ENCODE measurements around the gene HSPA12A. TPM values are rescaled to one million over a fixed set of nuclear protein-coding genes. Genes with fewer than 3 reads are reported as not detected.

HSPA12A gene
- total RNA-seq, 1 experiment from 2014 or later: 3.1 TPM

DNA sequence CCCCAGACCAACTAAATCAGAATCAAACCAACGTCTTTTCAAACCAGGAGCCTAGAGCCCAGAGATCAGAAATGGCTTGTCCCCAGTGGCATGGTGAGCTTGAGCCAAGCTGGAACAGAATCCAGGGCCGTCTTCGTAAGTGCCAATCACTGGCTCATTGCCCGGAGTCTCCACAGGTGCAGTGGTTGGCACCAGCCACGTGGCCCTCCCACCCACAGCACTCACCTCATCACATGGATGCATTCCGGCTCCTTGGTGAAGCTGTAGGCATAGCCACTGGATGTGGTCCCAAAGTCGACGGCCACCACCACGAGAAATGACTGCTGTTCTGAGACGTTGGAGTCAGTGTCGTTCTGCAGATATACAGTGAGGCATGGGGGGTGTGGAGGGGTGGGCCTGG is 37.4 kb downstream of the HSPA12A start:
- no peaks in the 10 kb centered on the region for H3K9me3 ChIP-seq (ENCODE audit: low read length)
- H4K20me1 ChIP-seq (ENCODE audit: low read length): no peaks in the 10 kb centered on the region
- no peak for DNase-seq
- H3K9ac ChIP-seq (ENCODE audit: low read length): no peak overlapping the region
- H3K27me3 ChIP-seq (ENCODE audit: low read length): no peaks in the 10 kb centered on the region
- H3K4me1 ChIP-seq (ENCODE audit: insufficient read depth, low read length): no peaks in the 10 kb centered on the region
- H3K36me3 ChIP-seq (ENCODE audit: low read depth, low read length): no peaks in the 10 kb centered on the region
- ChIA-PET POLR2A (ENCODE audit: unreplicated experiment) (no interaction called here), CTCF (no interaction called here)
- H3K27ac ChIP-seq (ENCODE audit: low read length): no peak overlapping the region
- H2AFZ ChIP-seq (ENCODE audit: low read length): no peak overlapping the region
- ATAC-seq: no peak
- no peaks in the 10 kb centered on the region for H3F3A ChIP-seq (ENCODE audit: low read length, unreplicated experiment)
- no peak overlapping the region for H3K4me3 ChIP-seq (ENCODE audit: low read length)
- no TSS peak for BruUV-seq (replicated peaks)
- TF ChIP-seq EZH2 (IDR thresholded peaks at IDR 0.05; ENCODE audit: low read length, unreplicated experiment) (no peak), EZH2phosphoT487 (IDR thresholded peaks at IDR 0.05; ENCODE audit: borderline replicate concordance, low read length) (no peak)
- TF ChIP-seq, protein P1, sequence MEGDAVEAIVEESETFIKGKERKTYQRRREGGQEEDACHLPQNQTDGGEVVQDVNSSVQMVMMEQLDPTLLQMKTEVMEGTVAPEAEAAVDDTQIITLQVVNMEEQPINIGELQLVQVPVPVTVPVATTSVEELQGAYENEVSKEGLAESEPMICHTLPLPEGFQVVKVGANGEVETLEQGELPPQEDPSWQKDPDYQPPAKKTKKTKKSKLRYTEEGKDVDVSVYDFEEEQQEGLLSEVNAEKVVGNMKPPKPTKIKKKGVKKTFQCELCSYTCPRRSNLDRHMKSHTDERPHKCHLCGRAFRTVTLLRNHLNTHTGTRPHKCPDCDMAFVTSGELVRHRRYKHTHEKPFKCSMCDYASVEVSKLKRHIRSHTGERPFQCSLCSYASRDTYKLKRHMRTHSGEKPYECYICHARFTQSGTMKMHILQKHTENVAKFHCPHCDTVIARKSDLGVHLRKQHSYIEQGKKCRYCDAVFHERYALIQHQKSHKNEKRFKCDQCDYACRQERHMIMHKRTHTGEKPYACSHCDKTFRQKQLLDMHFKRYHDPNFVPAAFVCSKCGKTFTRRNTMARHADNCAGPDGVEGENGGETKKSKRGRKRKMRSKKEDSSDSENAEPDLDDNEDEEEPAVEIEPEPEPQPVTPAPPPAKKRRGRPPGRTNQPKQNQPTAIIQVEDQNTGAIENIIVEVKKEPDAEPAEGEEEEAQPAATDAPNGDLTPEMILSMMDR (conservative IDR thresholded peaks at IDR 0.05; ENCODE audit: low read depth, low read length): no peak
- H3K79me2 ChIP-seq (ENCODE audit: low read length): no peaks in the 10 kb centered on the region
- intact Hi-C loops (cut with micrococcal nuclease): no loop called here
- no peaks in the 10 kb centered on the region for H3K9me2 ChIP-seq (replicated peaks; ENCODE audit: low read length)
- H3K4me2 ChIP-seq (ENCODE audit: low read length): no peak overlapping the region

DNA sequence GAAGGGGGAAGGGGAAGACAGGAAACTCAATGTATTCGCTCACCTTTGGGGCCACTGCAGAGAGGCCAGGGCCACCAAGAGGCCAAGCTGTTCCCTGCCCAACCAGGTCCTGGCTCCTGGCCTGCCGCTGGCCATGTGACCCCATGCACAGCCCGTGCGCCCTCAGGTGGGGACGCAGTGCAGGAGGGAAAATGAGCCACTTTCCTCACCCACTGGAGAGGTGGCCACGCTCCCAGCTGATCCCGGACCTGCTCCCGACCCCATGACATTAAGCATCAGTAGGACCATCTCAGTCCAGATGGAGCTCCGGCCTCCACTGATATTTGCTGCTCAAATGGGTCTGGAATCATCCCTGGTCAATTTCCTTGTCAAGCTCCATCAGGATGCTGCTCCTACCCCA is 40.2 kb downstream of the HSPA12A start:
- Histone ChIP-seq H3K4me3 (ENCODE audit: low read length) (no peak overlapping the region), H3K9me3 (ENCODE audit: low read length) (no peaks in the 10 kb centered on the region), H3K9ac (ENCODE audit: low read length) (no peak overlapping the region), H3K36me3 (ENCODE audit: low read depth, low read length) (no peaks in the 10 kb centered on the region), H3F3A (ENCODE audit: low read length, unreplicated experiment) (no peaks in the 10 kb centered on the region), H4K20me1 (ENCODE audit: low read length) (no peaks in the 10 kb centered on the region), H3K4me1 (ENCODE audit: insufficient read depth, low read length) (no peaks in the 10 kb centered on the region), H3K9me2 (replicated peaks; ENCODE audit: low read length) (no peaks in the 10 kb centered on the region), H3K27me3 (ENCODE audit: low read length) (no peaks in the 10 kb centered on the region), H3K79me2 (ENCODE audit: low read length) (no peaks in the 10 kb centered on the region), H3K27ac (ENCODE audit: low read length) (no peak overlapping the region), H3K4me2 (ENCODE audit: low read length) (no peak overlapping the region), H2AFZ (ENCODE audit: low read length) (no peak overlapping the region)
- DNase-seq: no peak
- POLR2A ChIA-PET (ENCODE audit: unreplicated experiment): no interaction called here
- no TSS peak for BruUV-seq (replicated peaks)
- no peak for TF ChIP-seq EZH2phosphoT487 (IDR thresholded peaks at IDR 0.05; ENCODE audit: borderline replicate concordance, low read length)
- CTCF ChIA-PET: no interaction called here
- ATAC-seq: no peak
- intact Hi-C loops (cut with micrococcal nuclease): no loop called here

DNA sequence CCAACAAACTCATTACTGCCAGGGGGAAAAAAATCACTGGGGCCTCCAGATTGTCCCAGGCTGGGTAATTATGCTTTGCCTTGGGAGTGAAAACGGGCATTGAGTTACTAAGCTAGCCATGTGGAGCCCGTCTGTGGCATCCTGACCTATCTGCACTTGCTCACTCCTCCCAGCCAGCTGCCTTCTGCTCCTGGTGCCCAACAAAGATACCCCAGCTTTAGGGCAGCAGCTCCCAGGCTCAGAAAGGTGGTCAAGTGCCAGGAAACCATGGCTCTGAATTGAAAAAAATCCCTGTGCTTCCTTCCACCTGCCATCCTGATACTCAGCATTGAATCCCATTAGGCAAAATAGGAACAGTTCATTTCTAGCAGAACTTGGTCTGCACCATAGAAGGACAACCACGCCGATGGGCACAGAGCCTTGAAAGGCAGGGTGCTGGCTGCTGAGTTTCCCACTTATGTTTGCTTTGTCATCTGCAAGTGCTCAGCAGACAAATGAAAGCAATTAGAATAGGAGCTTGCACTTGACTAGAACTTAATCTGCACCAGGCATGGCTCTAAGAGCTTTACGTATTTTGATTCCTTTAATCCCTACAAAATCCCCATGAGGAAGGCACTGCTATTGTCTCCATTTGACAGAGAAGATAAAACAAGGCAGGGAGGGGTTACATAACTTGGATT is 42.8 kb downstream of the HSPA12A start:
- Histone ChIP-seq H3K27me3 (ENCODE audit: low read length) (no peaks in the 10 kb centered on the region), H3K79me2 (ENCODE audit: low read length) (no peaks in the 10 kb centered on the region), H3K36me3 (ENCODE audit: low read depth, low read length) (no peaks in the 10 kb centered on the region), H3K4me3 (ENCODE audit: low read length) (no peak overlapping the region), H3K9me3 (ENCODE audit: low read length) (no peaks in the 10 kb centered on the region), H3K9me2 (replicated peaks; ENCODE audit: low read length) (no peaks in the 10 kb centered on the region), H3K27ac (ENCODE audit: low read length) (no peak overlapping the region), H3K9ac (ENCODE audit: low read length) (no peak overlapping the region), H3K4me1 (ENCODE audit: insufficient read depth, low read length) (no peaks in the 10 kb centered on the region), H3K4me2 (ENCODE audit: low read length) (no peak overlapping the region), H3F3A (ENCODE audit: low read length, unreplicated experiment) (no peaks in the 10 kb centered on the region), H4K20me1 (ENCODE audit: low read length) (no peaks in the 10 kb centered on the region), H2AFZ (ENCODE audit: low read length) (no peak overlapping the region)
- CTCF ChIA-PET: no interaction called here
- intact Hi-C loops (cut with micrococcal nuclease): no loop called here
- BruUV-seq (replicated peaks): no TSS peak
- DNase-seq (no peak), ATAC-seq (no peak)
- no peak for TF ChIP-seq EZH2 (IDR thresholded peaks at IDR 0.05; ENCODE audit: low read length, unreplicated experiment)
- TF ChIP-seq, protein P1 (conservative IDR thresholded peaks at IDR 0.05; ENCODE audit: low read depth, low read length): no peak
- TF ChIP-seq EZH2phosphoT487 (IDR thresholded peaks at IDR 0.05; ENCODE audit: borderline replicate concordance, low read length): no peak
- POLR2A ChIA-PET (ENCODE audit: unreplicated experiment): no interaction called here
